ENCODE data around the gene CALML6. TPM values are rescaled to one million over a fixed set of nuclear protein-coding genes. Genes with fewer than 3 reads are reported as not detected.

The CALML6 gene
- total RNA-seq, 4 donors from 2014 or later: not detected

DNA sequence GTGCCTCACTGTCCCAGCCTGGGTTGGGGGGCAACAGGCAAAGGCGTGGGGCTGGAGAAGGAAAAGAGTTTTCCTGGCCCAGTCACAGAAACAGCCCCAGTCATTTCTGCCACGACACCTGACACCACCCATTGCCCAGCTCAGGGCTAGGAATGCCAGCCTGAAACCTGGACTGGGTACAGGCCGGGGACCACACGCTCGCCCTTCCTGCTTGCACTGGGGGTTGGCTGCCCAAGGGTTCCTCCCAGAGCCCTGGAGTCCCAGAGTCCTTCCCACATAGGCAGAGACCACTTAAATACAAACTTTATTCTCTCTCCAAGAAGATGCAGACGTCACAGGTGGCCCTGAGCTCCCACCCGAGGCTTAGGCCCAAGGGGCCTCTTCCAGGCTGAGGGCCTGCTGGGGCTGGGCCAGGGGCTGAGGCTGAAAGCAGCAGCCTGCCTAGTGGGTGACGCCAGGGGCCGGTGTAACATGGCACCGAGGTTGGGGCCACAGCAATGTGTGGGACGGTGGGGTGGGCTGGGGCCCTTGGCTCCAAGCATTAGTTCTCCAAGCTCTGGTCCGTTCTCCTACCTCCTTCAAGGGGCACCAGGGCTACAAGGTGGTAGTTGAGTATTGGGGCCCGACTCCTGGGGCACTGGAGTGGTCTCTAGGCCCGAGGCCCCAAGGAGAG is 2.4 kb downstream of the CALML6 start:
- H3K4me3 ChIP-seq: no peak overlapping the region
- H3K9me3 ChIP-seq: no peaks in the 10 kb centered on the region
- TF ChIP-seq POLR2A (IDR thresholded peaks at IDR 0.05) (no peak), CTCF (IDR thresholded peaks at IDR 0.05) (no peak)
- peaks cover 7 to 16% (median 11%) of the 10 kb centered on the region in 4 donors for H3K4me1 ChIP-seq
- no peaks in the 10 kb centered on the region for H3K36me3 ChIP-seq
- H3K27ac ChIP-seq: no peak overlapping the region
- no peaks in the 10 kb centered on the region for H3K27me3 ChIP-seq
- DNase-seq: no peak

GRCh38 chr1:1917995-1918900 is 3.2 kb downstream of the CALML6 start:
- no peaks in the 10 kb centered on the region for H3K36me3 ChIP-seq
- peak overlapping the region; percentile 50 to 58 (median 54) for H3K4me3 ChIP-seq
- DNase-seq: no peak
- peak overlapping the region; percentile 47 to 68 (median 61) for H3K27ac ChIP-seq
- no peaks in the 10 kb centered on the region for H3K9me3 ChIP-seq
- TF ChIP-seq CTCF (IDR thresholded peaks at IDR 0.05): no peak
- TF ChIP-seq POLR2A (IDR thresholded peaks at IDR 0.05): no peak
- H3K27me3 ChIP-seq: no peaks in the 10 kb centered on the region
- peaks cover 8 to 24% (median 12%) of the 10 kb centered on the region in 4 donors for H3K4me1 ChIP-seq

DNA sequence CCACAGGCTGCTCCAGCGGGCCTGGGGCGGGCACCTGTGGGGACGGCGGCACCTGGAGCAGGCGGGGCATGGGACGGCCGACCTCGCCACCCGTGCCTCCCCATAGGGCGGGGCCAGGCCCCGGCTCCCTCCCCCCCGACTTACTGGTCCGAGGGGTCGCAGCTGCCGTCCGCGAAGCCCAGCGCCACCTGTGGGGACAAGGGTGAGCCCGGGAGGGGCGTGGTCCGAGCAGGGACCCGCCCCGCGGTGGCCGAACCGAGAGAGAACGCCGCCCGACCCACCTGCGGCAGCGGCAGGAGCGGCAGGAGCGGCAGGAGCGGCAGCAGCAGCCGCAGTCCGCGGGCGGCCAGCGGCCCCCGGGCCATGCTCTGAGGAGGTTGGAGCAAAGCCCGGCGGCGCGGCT is 3.8 kb downstream of the CALML6 start, which contains the start of gene TMEM52:
TMEM52 (minus strand) TSS at position 379 of the 403 bp plus-strand sequence; CDS start at position 365, 14 bp downstream.
- Histone ChIP-seq H3K27me3 (no peaks in the 10 kb centered on the region), H3K9me3 (no peaks in the 10 kb centered on the region), H3K4me1 (peaks cover 8 to 29% (median 12%) of the 10 kb centered on the region in 4 donors), H3K4me3 (peak within 1 kb of the TSS; percentile 50 to 58 (median 54)), H3K27ac (peak within 1 kb of the TSS; percentile 54 to 68 (median 61)), H3K36me3 (no peaks in the 10 kb centered on the region)
- TF ChIP-seq CTCF (IDR thresholded peaks at IDR 0.05) (peak in 3 of 6 experiments; percentile 12 to 18 (median 17)), POLR2A (IDR thresholded peaks at IDR 0.05) (peak; percentile 70 to 82)
- no peak for DNase-seq

- peak in 1 of 6 experiments; percentile 8 for TF ChIP-seq CTCF (IDR thresholded peaks at IDR 0.05)
- TF ChIP-seq POLR2A (IDR thresholded peaks at IDR 0.05): peak; percentile 25 to 58
- peak; percentile 100 for DNase-seq
- H3K27me3 ChIP-seq: no peaks in the 10 kb centered on the region
- H3K4me3 ChIP-seq: peak overlapping the region; percentile 50 to 58 (median 54)
- H3K27ac ChIP-seq: peak overlapping the region; percentile 54 to 68 (median 61)
- H3K9me3 ChIP-seq: no peaks in the 10 kb centered on the region
- peaks cover 8 to 29% (median 12%) of the 10 kb centered on the region in 4 donors for H3K4me1 ChIP-seq
- no peaks in the 10 kb centered on the region for H3K36me3 ChIP-seq
Measured at GRCh38 chr1:1919304-1920056, 4.4 kb downstream of the CALML6 start.

- no peak for DNase-seq
- Histone ChIP-seq H3K27ac (peak overlapping the region; percentile 54 to 68 (median 61)), H3K4me3 (peak overlapping the region in 2 of 4 donors; percentile 50 to 54), H3K9me3 (no peaks in the 10 kb centered on the region), H3K4me1 (peaks cover 8 to 29% (median 12%) of the 10 kb centered on the region in 4 donors), H3K36me3 (no peaks in the 10 kb centered on the region), H3K27me3 (no peaks in the 10 kb centered on the region)
- TF ChIP-seq CTCF (IDR thresholded peaks at IDR 0.05) (no peak), POLR2A (IDR thresholded peaks at IDR 0.05) (no peak)
Measured at GRCh38 chr1:1920057-1920607, 5.1 kb downstream of the CALML6 start.

Measured in Peyer's patch (tissue), 4 donors.